K562 (cell line): ENCODE results near the gene PIEZO2. TPM values are rescaled to one million over a fixed set of nuclear protein-coding genes. Genes with fewer than 3 reads are reported as not detected.

Source experiments
- ATAC-seq: fragments of 200-7000 bp; cut with Tn5 transposase; 3 replicates; pipeline ENCODE4 v1.9.1; 2020; ENCODE audit warnings: moderate library complexity
- BruUV-seq: library from RNA; stranded (reverse); fragments of 400-500 nt; replicated peaks from 2 replicates; lab custom pipeline; 2021; lab: Mats Ljungman, UMichigan
- CTCF ChIA-PET: fragments of 300-600 bp; formaldehyde crosslinking; extraction: SDS; loops from one replicate; lab custom pipeline; 2021; ENCODE audit warnings: low intra/inter-chr PET ratio; lab: Yijun Ruan, JAX
- POLR2A ChIA-PET: fragments of 300-600, 350-650 bp; sonication (Branson Sonifier 250); formaldehyde crosslinking; extraction: SDS; loops from one replicate; lab custom pipeline; 2021; ENCODE audit warnings: antibody characterized with exemption, inconsistent platforms; lab: Yijun Ruan, JAX
- DNase-seq, 4 experiments: peaks; one replicate each; pipeline versions ENCODE4 v3.0.0 to v3.0.0-alpha.2; 2011 to 2018; ENCODE audit warnings: low spot score in 3 of 4, mixed read lengths in 3 of 4; ENCODE audit errors: extremely low read depth in 1 of 4
- FAIRE-seq: peaks from 2 replicates; lab custom pipeline; 2011; peaks lifted over from hg19 to GRCh38; lab: Jason Lieb, UNC
- H2AFZ ChIP-seq: 2 replicates; pipeline ENCODE4 v1.6.0; 2011; ENCODE audit warnings: low read depth, low read length, control low read depth, inconsistent platforms
- H3K27ac ChIP-seq: fragments of 200-600 bp; 3 replicates; pipeline ENCODE4 v1.8.0; 2011; ENCODE audit warnings: low read depth, mild to moderate bottlenecking, control low read depth, inconsistent platforms, low read length, moderate library complexity, mixed read lengths; ENCODE audit errors: extremely low read depth
- H3K27me3 ChIP-seq, 2 experiments: fragments of 300-600 bp in 1 of 2; 2 replicates in 1 of 2; 3 replicates in 1 of 2; pipeline versions ENCODE4 v1.6.0 to v1.8.0; 2011; ENCODE audit warnings: inconsistent platforms in 2 of 2, low read length in 2 of 2, mild to moderate bottlenecking in 1 of 2, mixed read lengths in 1 of 2, moderate library complexity in 1 of 2; ENCODE audit not compliant: control insufficient read depth in 2 of 2, insufficient read depth in 2 of 2
- H3K36me3 ChIP-seq: fragments of 300-600 bp; 3 replicates; pipeline ENCODE4 v1.8.0; 2011; ENCODE audit warnings: mild to moderate bottlenecking, low read length, inconsistent platforms; ENCODE audit not compliant: control insufficient read depth, insufficient read depth
- H3K4me1 ChIP-seq, 2 experiments: fragments of 200-600 bp in 1 of 2; replicated peaks in 1 of 2; 2 replicates in 1 of 2; 3 replicates in 1 of 2; pipeline versions ENCODE4 v1.5.1 to v1.8.0; 2011; ENCODE audit warnings: inconsistent platforms in 2 of 2, low read length in 2 of 2, mild to moderate bottlenecking in 1 of 2, mixed read lengths in 1 of 2, moderate library complexity in 1 of 2; ENCODE audit not compliant: control insufficient read depth in 2 of 2, insufficient read depth in 2 of 2
- H3K4me2 ChIP-seq: 2 replicates; pipeline ENCODE4 v1.6.1; 2011; ENCODE audit warnings: low read length, control low read depth, inconsistent platforms, mixed read lengths; ENCODE audit not compliant: insufficient read depth
- H3K4me3 ChIP-seq: fragments of 200-600 bp; sonication (generic), shearing (Covaris generic); 2 replicates; pipeline ENCODE4 v1.5.1; 2016; ENCODE audit warnings: control low read depth, inconsistent platforms
- H3K79me2 ChIP-seq: fragments of 200-600 bp; 3 replicates; pipeline ENCODE4 v1.8.0; 2011; ENCODE audit warnings: low read length, inconsistent platforms; ENCODE audit not compliant: control insufficient read depth, insufficient read depth
- H3K9ac ChIP-seq, 2 experiments: 2 replicates each; pipeline versions ENCODE4 v1.6.0 to v1.6.1; 2011; ENCODE audit warnings: low read depth in 2 of 2, low read length in 2 of 2, control low read depth in 1 of 2, inconsistent platforms in 1 of 2, mild to moderate bottlenecking in 1 of 2, mixed read lengths in 1 of 2; ENCODE audit not compliant: insufficient read depth in 1 of 2
- H3K9me1 ChIP-seq: one replicate; pipeline ENCODE4 v1.6.0; 2011; ENCODE audit warnings: inconsistent platforms, mild to moderate bottlenecking, low read length, moderate library complexity; ENCODE audit not compliant: control insufficient read depth, insufficient read depth
- H3K9me3 ChIP-seq: replicated peaks from 2 replicates; pipeline ENCODE4 v1.5.1; 2011; ENCODE audit warnings: low read depth, low read length, inconsistent platforms; ENCODE audit not compliant: control insufficient read depth, insufficient read depth
- H4K20me1 ChIP-seq: replicated peaks from 2 replicates; pipeline ENCODE4 v1.6.1; 2011; ENCODE audit warnings: low read length, inconsistent platforms, mixed read lengths; ENCODE audit not compliant: control insufficient read depth, insufficient read depth
- DEAF1 ChIP-seq: fragments of 450-650 bp; formaldehyde crosslinking; IDR thresholded peaks from 2 replicates; pipeline ENCODE4 v1.4.0; 2020; ENCODE audit warnings: mild to moderate bottlenecking, moderate library complexity
- ELF1 ChIP-seq: fragments of 200-800 bp; sonication (Bioruptor generic); IDR thresholded peaks from 2 replicates; pipeline ENCODE4 v1.6.1; 2016; ENCODE audit warnings: missing genetic modification characterization, missing compliant biosample characterization
- FOSL1 ChIP-seq: fragments of 200-800 bp; sonication (Bioruptor generic); conservative IDR thresholded peaks from 2 replicates; pipeline ENCODE4 v1.6.1; 2016; ENCODE audit warnings: missing genetic modification characterization, missing compliant biosample characterization
- NELFE ChIP-seq: IDR thresholded peaks from 2 replicates; pipeline ENCODE4 v1.6.1; 2011; ENCODE audit warnings: mild to moderate bottlenecking; ENCODE audit not compliant: insufficient read depth, insufficient read length
- NR0B1 ChIP-seq: fragments of 450-650 bp; IDR thresholded peaks from one replicate; pipeline ENCODE4 v1.6.1; 2018; ENCODE audit warnings: mild to moderate bottlenecking, moderate library complexity; ENCODE audit not compliant: partially characterized antibody
- SMARCA5 ChIP-seq: fragments of 450-650 bp; IDR thresholded peaks from 2 replicates; pipeline ENCODE4 v1.6.1; 2016
- SREBF2 ChIP-seq: sonication (generic); formaldehyde crosslinking; IDR thresholded peaks from 2 replicates; pipeline ENCODE4 v1.4.0; 2020; ENCODE audit warnings: mild to moderate bottlenecking, missing genetic modification reagents
- ZC3H4 ChIP-seq: sonication (generic); formaldehyde crosslinking; IDR thresholded peaks from 2 replicates; pipeline ENCODE4 v1.9.0; 2021; ENCODE audit warnings: missing genetic modification reagents, borderline replicate concordance
- WGBS: fragments of 100-300 bp; shearing (Covaris generic); methylation state at CpG from one replicate; pipeline ENCODE4 v1.1.6; 2016; ENCODE audit warnings: low coverage, mixed read lengths; ENCODE audit not compliant: insufficient coverage; ENCODE audit errors: missing lambda C conversion rate; 5-methylcytosine and 5-hydroxymethylcytosine counted together
- in situ Hi-C: fragments of 300-500 bp; cut with MboI; formaldehyde crosslinking; loops from 4 replicates; pipeline ENCODE4 v1.15.0; 2018; ENCODE audit warnings: inconsistent platforms, mixed read lengths
- intact Hi-C: fragments of 100-400 bp; cut with micrococcal nuclease; formaldehyde crosslinking; loops from 2 replicates; pipeline ENCODE4 v1.14.2; 2022
- polyA plus RNA-seq, 8 experiments: library from polyadenylated mRNA; depleted of rRNA in 4 of 8; stranded (reverse) in 5 of 8; unstranded in 3 of 8; fragments of >200 nt; fragmentation: Nextera tagmentation in 2 of 8; fragmentation: Illumina TruSeq in 1 of 8; extraction: Ambion mirVana in 2 of 8; extraction: Trizol in 1 of 8; gene quantifications; 2 replicates each; pipeline versions ENCODE4 v1.2.1 to v1.2.3, GENCODE V29; 2011 to 2014; ENCODE audit warnings: inconsistent platforms in 1 of 8, missing spikeins in 1 of 8
- total RNA-seq, 7 experiments: library from RNA; depleted of rRNA in 6 of 7; stranded (reverse); fragments of >200 nt in 6 of 7; fragmentation: Illumina TruSeq in 2 of 7; extraction: Trizol in 2 of 7; gene quantifications; 2 replicates each; pipeline versions ENCODE4 v1.2.1 to v1.2.3, GENCODE V29; 2011 to 2021; ENCODE audit warnings: low replicate concordance in 1 of 7

Gene PIEZO2
- total and polyA plus RNA-seq, 9 of the 15 experiments (the other 6 are each of a cell fraction or from before 2014, with no cell fraction given), result 0.54 to 4.1 (median 2.0) TPM

GRCh38 chr18:10661317-10661716, 488.1 kb downstream of the PIEZO2 start:
- Histone ChIP-seq H3K27ac (no peak overlapping the region), H3K36me3 (no peaks in the 10 kb centered on the region), H3K4me2 (no peak overlapping the region), H3K4me3 (no peak overlapping the region), H4K20me1 (no peaks in the 10 kb centered on the region), H3K9me1 (no peaks in the 10 kb centered on the region), H3K9ac (no peak overlapping the region), H3K9me3 (no peaks in the 10 kb centered on the region), H3K79me2 (no peaks in the 10 kb centered on the region), H3K27me3 (peaks cover 51 to 67% of the 10 kb centered on the region in 2 experiments), H3K4me1 (no peaks in the 10 kb centered on the region; a peak in 1 of 5 replicates), H2AFZ (no peak overlapping the region)
- in situ Hi-C loops, result no loop called here
- TF ChIP-seq FOSL1 (peak; percentile 63), NELFE (no peak)
- POLR2A ChIA-PET, result no interaction called here
- ATAC-seq, result no peak
- no peak for FAIRE-seq
- DNase-seq, result no peak
- 27% methylated on average over 2 of the region's 2 CpGs for WGBS
- BruUV-seq, result no TSS peak
- intact Hi-C loops, result no loop called here
- CTCF ChIA-PET, result no interaction called here

GRCh38 chr18:10660179-10660884, 489.0 kb downstream of the PIEZO2 start:
- WGBS, result 6% methylated on average over 13 of the region's 13 CpGs
- no peak overlapping the region for H3K27ac ChIP-seq
- H3K9me1 ChIP-seq, result no peaks in the 10 kb centered on the region
- H3K36me3 ChIP-seq, result no peaks in the 10 kb centered on the region
- H2AFZ ChIP-seq, result no peak overlapping the region
- H3K4me1 ChIP-seq, result no peaks in the 10 kb centered on the region; a peak in 1 of 5 replicates
- H3K9ac ChIP-seq, result no peak overlapping the region
- H3K4me3 ChIP-seq, result no peak overlapping the region
- ATAC-seq (no peak; the same call in 2 of the 3 replicates), FAIRE-seq (no peak), DNase-seq (no peak)
- H3K27me3 ChIP-seq, result peaks cover 42 to 57% of the 10 kb centered on the region in 2 experiments
- CTCF ChIA-PET, result no interaction called here
- POLR2A ChIA-PET, result interaction anchor here (0.7 to 0.8 kb wide), 4 partner anchors 9 to 1173 kb away, joined by 3 read pairs; no protein-coding TSS in a partner anchor
- H4K20me1 ChIP-seq, result no peaks in the 10 kb centered on the region
- H3K9me3 ChIP-seq, result no peaks in the 10 kb centered on the region
- no peak for TF ChIP-seq SMARCA5
- no peak for TF ChIP-seq DEAF1 (CRISPR knock-in tag)
- TF ChIP-seq SREBF2 (CRISPR knock-in tag), result no peak
- no peak for TF ChIP-seq ELF1
- TF ChIP-seq ZC3H4 (CRISPR knock-in tag), result no peak
- TF ChIP-seq NR0B1, result no peak
- intact Hi-C loops, result no loop called here
- no peak overlapping the region for H3K4me2 ChIP-seq
- in situ Hi-C loops, result no loop called here
- no peaks in the 10 kb centered on the region for H3K79me2 ChIP-seq
- no TSS peak for BruUV-seq
